ENCODE results near the gene KRT84.

- TF ChIP-seq, protein P1, sequence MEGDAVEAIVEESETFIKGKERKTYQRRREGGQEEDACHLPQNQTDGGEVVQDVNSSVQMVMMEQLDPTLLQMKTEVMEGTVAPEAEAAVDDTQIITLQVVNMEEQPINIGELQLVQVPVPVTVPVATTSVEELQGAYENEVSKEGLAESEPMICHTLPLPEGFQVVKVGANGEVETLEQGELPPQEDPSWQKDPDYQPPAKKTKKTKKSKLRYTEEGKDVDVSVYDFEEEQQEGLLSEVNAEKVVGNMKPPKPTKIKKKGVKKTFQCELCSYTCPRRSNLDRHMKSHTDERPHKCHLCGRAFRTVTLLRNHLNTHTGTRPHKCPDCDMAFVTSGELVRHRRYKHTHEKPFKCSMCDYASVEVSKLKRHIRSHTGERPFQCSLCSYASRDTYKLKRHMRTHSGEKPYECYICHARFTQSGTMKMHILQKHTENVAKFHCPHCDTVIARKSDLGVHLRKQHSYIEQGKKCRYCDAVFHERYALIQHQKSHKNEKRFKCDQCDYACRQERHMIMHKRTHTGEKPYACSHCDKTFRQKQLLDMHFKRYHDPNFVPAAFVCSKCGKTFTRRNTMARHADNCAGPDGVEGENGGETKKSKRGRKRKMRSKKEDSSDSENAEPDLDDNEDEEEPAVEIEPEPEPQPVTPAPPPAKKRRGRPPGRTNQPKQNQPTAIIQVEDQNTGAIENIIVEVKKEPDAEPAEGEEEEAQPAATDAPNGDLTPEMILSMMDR (IDR thresholded peaks at IDR 0.05; ENCODE audit: poor library complexity, severe bottlenecking), result no peak
- TF ChIP-seq EP300 (conservative IDR thresholded peaks at IDR 0.05; ENCODE audit: poor library complexity, severe bottlenecking), result no peak
- TF ChIP-seq RAD21 (conservative IDR thresholded peaks at IDR 0.05), result no peak
- no peak for TF ChIP-seq SMC3 (conservative IDR thresholded peaks at IDR 0.05; ENCODE audit: poor library complexity)
- no peak for TF ChIP-seq POLR2AphosphoS5 (IDR thresholded peaks at IDR 0.05)
- no peak for TF ChIP-seq EZH2 (IDR thresholded peaks at IDR 0.05; ENCODE audit: borderline replicate concordance, insufficient read depth, low read length, poor library complexity, severe bottlenecking)
- TF ChIP-seq, protein P2, sequence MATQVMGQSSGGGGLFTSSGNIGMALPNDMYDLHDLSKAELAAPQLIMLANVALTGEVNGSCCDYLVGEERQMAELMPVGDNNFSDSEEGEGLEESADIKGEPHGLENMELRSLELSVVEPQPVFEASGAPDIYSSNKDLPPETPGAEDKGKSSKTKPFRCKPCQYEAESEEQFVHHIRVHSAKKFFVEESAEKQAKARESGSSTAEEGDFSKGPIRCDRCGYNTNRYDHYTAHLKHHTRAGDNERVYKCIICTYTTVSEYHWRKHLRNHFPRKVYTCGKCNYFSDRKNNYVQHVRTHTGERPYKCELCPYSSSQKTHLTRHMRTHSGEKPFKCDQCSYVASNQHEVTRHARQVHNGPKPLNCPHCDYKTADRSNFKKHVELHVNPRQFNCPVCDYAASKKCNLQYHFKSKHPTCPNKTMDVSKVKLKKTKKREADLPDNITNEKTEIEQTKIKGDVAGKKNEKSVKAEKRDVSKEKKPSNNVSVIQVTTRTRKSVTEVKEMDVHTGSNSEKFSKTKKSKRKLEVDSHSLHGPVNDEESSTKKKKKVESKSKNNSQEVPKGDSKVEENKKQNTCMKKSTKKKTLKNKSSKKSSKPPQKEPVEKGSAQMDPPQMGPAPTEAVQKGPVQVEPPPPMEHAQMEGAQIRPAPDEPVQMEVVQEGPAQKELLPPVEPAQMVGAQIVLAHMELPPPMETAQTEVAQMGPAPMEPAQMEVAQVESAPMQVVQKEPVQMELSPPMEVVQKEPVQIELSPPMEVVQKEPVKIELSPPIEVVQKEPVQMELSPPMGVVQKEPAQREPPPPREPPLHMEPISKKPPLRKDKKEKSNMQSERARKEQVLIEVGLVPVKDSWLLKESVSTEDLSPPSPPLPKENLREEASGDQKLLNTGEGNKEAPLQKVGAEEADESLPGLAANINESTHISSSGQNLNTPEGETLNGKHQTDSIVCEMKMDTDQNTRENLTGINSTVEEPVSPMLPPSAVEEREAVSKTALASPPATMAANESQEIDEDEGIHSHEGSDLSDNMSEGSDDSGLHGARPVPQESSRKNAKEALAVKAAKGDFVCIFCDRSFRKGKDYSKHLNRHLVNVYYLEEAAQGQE (IDR thresholded peaks at IDR 0.05; ENCODE audit: borderline replicate concordance), result no peak
- TF ChIP-seq MXI1 (conservative IDR thresholded peaks at IDR 0.05; ENCODE audit: poor library complexity, severe bottlenecking), result no peak
- no peak for TF ChIP-seq TAF1 (IDR thresholded peaks at IDR 0.05; ENCODE audit: low read depth)
Observed at GRCh38 chr12:52391618-52392002, 6.2 kb upstream of the KRT84 start.
